ENCODE measurements around the gene LGMN.
"Not testable (repeated sequence)": the region's sequence is repeated elsewhere in the genome, so short reads cannot be mapped to it uniquely, and the experiment has no call there.

LGMN gene

GRCh38 chr14:92759679-92760523 lies 11.5 kb upstream of the LGMN start:
- no peak for DNase-seq

- DNase-seq: peak; percentile 34
Observed at GRCh38 chr14:92759300-92759678, 10.9 kb upstream of the LGMN start.

GRCh38 chr14:92756446-92756845 lies 8.0 kb upstream of the LGMN start:
- DNase-seq: no peak

GRCh38 chr14:92755495-92755894 lies 7.1 kb upstream of the LGMN start:
- no peak for DNase-seq

GRCh38 chr14:92754966-92755365 lies 6.5 kb upstream of the LGMN start:
- DNase-seq: no peak

- no peak for DNase-seq
Observed at GRCh38 chr14:92753250-92753649, 4.8 kb upstream of the LGMN start.

GRCh38 chr14:92751819-92752218 lies 3.4 kb upstream of the LGMN start:
- DNase-seq: no peak

GRCh38 chr14:92750994-92751400 lies 2.6 kb upstream of the LGMN start:
- DNase-seq: no peak

GRCh38 chr14:92750222-92750728 lies 1.8 kb upstream of the LGMN start:
- not testable (repeated sequence) for DNase-seq

- no peak for DNase-seq
Observed at GRCh38 chr14:92747701-92748258, 647 bp downstream of the LGMN start.

GRCh38 chr14:92744198-92744597 lies 4.2 kb downstream of the LGMN start:
- no peak for DNase-seq

GRCh38 chr14:92740440-92740839 lies 8.0 kb downstream of the LGMN start:
- no peak for DNase-seq

- DNase-seq: no peak
Observed at GRCh38 chr14:92737619-92738188, 10.7 kb downstream of the LGMN start.

GRCh38 chr14:92737206-92737605 lies 11.2 kb downstream of the LGMN start:
- no peak for DNase-seq

GRCh38 chr14:92735344-92735743 lies 13.1 kb downstream of the LGMN start:
- DNase-seq: no peak

- no peak for DNase-seq
Observed at GRCh38 chr14:92734618-92735017, 13.8 kb downstream of the LGMN start.

- DNase-seq: no peak
Observed at GRCh38 chr14:92733007-92733406, 15.4 kb downstream of the LGMN start.

GRCh38 chr14:92731622-92732115 lies 16.8 kb downstream of the LGMN start:
- DNase-seq: no peak

- DNase-seq: peak; percentile 89
Observed at GRCh38 chr14:92729634-92730358, 18.6 kb downstream of the LGMN start.

GRCh38 chr14:92728759-92729364 lies 19.6 kb downstream of the LGMN start:
- DNase-seq: peak; percentile 28

GRCh38 chr14:92726933-92727262 lies 21.5 kb downstream of the LGMN start:
- DNase-seq: no peak

- DNase-seq: peak; percentile 50
Observed at GRCh38 chr14:92726135-92726932, 22.1 kb downstream of the LGMN start.
